GM19238 (cell line): ENCODE measurements around the gene RALY.

Experiments used
- DNase-seq: peaks from one replicate; pipeline ENCODE4 v3.0.0; 2011; ENCODE audit warnings: low spot score; ENCODE audit not compliant: insufficient read length

Gene RALY

DNA sequence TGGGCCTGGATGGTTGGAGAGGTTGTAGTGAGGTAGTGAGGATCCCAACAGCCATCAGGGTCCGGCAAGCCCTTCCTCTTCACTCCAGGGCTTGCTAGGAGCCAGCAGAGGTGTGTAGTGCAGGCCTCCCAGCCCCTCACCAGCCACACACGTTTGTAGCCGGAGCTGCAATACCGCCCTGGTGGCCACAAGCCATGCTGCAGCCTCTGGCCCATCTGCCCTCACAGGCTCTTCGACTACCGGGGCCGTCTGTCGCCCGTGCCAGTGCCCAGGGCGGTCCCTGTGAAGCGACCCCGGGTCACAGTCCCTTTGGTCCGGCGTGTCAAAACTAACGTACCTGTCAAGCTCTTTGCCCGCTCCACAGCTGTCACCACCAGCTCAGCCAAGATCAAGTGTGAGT is 81.9 kb downstream of the RALY start:
- no peak for DNase-seq

DNA sequence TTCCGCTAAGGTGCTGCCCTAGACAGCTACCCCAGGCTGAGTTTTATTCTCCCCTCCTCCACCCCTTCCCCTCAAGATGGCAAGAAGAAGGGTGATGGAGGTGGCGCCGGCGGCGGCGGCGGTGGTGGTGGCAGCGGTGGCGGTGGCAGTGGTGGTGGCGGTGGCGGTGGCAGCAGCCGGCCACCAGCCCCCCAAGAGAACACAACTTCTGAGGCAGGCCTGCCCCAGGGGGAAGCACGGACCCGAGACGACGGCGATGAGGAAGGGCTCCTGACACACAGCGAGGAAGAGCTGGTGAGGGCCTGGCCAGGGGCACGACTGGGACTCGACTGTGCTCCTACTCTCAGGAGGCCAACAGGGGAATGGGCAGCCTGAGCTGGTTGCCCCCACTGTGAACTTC is 83.2 kb downstream of the RALY start:
- DNase-seq: no peak

DNA sequence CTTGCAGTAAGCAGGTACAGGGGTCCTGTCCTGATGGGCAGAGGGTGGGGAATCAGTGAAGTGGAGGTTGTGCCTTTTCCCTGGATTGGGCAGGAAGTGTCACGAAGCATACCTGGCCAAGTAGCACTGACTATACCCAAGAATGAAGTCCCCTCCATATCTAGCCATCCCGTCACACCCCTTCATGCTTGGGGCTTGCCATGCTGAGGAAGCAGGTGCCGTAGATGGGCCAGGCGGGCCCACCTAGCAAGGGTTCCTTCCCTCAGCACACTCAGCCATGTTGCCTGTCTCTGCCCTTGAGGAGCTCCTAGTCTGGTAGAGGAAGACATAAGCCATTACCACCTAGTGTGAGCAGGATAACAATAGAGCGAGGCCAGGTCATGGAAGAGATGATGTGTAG is 84.8 kb downstream of the RALY start:
- DNase-seq: no peak

DNA sequence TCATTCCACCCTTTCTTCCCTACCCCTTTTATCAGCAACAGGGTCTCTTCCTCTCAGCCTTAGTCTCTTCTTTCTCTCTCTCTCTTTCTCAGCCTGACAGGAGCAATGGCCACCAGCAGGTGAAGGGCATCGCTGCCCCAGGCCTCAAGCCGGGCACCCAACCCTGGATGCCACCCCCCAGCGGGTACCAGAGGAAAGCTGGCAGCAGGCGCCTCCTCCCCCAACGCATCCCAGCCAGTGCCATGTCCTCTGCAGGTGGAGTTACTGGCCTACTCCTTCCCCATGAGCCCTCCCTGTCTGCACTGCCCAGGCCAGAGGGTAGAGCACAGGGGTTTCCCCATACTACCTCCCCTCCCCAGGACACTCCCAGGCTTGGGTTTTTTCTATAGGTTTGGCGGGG is 86.1 kb downstream of the RALY start:
- DNase-seq: no peak

DNA sequence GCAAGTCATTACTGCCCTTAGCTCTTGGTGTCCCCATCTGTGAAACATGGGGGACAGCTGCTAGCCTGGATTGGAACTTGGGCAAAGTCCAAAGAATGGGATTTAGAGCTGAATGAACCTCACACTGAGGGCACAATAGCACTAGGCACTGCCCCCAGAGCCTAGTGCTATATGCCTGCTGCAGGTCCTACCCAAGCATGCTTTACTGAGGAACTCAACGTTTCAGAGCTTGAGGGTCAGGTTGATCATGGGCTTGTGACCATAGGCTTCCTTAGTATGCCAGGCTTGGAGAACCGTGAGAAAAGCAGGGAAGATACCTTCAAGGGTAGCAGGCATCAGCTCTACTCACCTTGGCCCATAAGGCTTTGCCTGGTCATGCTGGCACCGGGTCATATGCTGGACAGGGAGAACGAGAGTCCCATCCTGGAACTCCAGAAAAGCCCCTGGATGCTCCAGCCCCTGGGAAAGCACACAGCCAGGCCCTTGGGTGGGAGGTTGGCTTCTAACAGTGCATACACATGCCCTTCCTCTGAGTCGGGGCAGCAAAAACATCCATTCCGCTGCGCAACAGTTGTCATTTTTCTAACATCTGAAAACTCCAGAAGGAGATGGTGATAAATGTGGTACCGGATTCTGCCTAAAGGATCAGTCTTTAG is 88.6 kb downstream of the RALY start:
- DNase-seq: no peak

DNA sequence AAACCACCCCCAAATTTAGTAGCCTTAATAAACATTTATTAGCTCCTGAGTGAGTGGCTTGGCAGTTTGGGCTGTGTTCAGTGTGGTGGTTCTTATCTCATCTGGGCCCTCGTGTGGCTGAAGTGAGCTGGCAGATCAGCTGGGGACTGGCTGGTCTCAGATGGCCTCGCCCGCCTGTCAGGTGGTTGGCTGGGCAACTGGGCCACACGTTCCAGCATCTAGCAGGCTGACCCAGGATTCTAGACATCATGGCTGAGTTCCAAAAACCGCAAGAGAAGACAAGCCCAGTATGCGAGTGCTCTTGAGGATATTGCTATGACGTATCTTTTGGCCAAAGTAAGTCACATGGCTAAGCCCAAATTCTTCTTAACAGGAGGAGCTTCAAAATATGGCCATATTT is 89.4 kb downstream of the RALY start:
- no peak for DNase-seq

DNA sequence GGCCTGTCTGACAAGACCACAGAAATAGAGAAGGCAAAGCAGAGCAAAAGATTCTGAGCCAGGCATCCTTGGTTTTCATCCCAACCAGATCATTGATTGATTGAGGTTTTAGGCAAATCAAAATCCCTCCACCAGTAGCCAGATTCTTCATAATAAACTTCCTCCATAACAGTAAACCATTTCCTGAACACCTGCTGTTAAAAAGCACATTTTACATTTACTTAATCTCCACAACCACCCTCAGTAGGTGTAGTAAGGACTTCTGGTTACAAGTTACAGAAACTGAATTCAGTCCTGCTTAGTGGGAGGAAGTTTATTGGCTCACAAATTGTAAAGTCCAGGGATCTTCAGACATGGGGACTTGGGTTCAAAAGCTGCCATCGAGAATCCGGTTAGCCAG is 90.1 kb downstream of the RALY start:
- DNase-seq: no peak

DNA sequence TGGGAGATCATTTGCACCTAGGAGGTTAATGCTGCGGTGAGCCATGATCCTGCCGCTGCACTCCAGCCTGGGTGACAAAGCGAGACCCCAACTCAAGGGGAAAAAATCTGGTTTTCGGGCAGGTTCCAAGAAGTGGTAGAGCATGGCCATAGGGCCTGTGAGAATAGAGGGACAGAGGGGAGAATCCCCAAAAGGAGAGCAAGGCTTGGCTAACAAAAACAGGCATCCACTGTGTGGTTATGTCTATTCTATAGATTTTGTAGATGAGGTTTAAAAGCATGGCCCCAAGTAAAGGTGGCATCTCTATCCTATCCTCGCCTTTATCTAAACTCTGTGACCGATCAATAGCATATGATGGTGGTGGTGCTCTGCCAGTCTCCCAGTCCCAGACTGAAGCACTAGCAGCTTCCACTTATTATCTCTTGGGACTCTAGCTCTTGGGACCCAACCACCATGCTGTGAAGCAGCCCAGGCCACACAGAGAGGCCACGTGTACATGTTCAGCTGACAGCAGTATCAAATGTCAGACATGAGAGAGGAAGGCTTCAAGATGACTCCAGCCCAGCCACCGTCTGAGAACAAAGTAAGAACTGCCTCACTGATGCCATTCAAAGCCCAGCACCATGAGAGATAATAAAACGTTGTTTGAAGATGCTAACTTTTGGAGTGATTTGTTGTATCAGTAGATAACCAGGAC is 90.7 kb downstream of the RALY start:
- DNase-seq: no peak

DNA sequence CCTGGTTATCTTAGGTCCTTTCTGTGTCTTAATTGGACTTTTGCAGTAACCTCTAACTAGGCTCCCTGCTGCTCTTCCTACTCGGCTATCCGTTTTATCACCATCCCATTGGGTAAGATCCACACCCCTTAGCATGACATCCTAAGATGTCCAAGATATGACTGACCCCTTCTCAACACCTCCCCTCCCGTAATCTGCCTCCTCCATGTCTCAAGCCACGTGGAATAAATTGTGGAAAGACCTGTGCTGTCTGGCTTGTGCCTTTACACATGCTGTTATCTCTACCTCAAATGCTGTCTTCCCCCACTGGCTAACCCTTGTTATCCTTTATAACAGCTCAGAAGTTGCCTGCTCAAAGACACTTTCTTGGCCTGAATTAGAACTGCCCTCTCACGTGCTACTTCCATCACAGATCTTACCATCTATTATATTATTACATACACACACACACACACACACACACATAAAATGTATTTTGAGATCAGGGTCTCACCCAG is 91.9 kb downstream of the RALY start:
- no peak for DNase-seq

DNA sequence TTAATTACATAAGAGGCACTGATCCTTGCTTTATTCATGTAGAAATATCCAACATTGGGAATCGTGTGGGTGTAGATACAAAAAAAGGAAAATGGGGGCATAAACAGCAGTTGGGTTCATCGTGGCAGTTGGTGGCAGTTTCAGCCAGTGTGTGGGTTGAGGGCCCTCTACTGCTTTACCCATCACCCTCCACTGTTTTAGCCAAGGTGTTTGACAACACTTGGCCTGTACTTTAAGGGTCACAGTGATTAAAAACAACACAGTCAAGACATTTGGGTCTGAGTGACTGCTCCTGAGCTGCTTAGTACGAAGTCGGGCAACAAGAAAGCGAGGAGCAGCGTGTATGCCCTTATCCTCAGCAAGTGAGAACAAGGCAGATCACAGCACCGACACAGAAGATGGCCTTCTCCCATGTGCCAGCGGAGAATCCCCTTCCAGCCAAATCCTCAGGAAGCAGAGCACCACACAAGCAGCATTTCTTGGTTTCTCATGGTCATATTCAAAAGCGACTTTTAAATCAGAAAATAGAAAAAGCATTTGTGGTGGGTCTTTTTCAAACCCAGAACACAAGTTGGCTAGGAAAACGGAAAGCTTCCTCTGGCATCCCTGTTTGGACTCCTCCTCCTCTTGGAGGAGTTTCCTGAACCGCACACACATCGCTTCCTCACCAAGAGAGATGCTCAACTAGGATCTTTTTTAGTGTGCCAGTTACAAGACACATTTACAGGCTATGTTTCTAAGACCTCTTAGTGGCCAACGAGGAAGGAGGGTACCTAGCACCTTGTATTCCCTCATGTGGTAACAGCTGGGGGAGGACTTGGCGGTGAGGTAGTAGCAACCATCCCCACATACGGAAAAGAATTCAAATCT is 94.8 kb downstream of the RALY start:
- DNase-seq: no peak

DNA sequence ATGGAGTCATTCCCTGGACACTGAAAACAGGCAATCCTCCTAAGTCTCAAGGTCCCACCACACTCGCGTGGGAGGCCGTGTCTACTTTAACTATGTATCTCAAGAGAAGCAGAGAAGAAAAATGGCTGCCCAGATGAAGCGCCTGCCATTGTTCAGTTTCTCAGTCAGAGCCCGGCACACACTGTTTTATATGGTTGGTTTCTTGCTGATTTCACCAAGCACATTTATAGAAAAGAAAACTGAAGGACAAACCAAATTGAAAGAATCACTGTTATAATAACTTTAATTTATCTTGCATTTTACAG is 95.4 kb downstream of the RALY start:
- DNase-seq: no peak

DNA sequence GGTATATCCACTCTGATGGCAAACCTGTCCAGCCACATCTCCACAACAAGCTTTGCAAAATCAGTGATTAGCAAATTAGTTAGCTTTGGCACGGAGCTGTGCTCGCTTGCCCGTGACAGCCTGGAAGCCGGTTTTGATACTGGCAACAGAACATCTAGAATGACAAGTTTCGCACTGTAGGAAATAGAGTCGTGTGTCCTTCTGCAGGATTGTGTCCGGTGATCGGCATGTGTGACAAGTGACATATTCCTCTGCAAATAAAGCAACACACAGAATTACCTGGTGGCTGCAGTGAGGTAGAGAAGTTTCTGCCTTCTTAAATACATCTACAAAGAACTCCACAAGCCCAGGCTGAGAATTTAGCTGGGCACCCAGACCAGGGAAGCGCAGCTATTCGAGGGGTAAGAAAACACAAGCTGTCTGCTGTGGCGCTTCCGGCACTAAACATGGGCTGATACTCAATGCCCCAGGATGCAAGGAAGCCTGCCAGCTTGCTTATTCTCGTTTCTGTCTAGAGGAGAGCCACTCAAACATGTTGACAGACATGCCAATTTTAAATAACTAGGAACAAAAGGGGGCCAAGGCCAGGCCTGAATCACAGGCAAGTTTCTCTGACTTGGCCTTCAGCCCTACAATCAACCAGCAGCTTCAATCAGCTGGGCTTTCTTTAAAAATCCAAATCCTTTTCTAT is 96.1 kb downstream of the RALY start:
- no peak for DNase-seq

DNA sequence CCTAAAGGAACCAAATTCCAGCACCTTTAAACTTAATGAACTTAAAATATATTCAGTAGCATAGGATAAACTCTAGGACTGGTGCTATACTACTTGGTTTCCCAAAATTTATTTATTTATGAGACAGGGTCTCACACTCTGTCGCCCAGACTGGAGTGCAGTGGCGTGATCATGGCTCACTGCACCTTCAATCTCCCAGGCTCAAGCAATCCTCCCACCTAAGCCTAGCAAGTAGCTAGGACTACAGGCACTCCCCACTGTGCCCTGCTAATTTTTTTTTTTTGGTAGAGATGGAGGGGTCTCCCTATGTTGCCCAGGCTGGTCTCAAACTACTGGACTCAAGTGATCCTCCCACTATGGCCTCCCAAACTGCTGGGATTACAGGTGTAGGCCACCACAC is 96.9 kb downstream of the RALY start:
- no peak for DNase-seq

DNA sequence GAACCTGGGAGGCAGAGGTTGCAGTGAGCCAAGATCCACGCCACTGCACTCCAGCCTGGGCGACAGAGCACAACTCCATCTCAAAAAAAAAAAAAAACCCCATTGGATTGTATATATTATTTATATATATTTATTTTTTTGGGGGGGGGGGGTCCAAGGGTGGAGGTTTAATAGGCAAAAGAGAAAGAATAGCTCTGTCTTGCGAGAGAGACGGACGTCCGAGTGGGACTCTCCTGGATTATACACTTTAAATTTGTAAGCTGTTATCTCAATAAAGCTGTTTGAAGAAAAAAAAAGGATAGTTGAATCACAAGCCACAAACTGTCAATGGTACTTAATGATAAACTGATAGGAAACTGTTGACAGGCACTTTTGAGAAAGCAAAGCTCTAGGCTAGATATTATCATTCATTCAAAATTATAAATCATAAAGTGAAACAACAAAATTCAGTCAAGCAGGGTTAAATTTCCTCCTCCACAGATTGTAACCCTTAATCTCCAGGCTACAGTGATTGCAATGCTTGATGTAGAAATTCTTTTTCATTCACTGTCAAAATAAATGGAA is 98.0 kb downstream of the RALY start:
- no peak for DNase-seq

DNA sequence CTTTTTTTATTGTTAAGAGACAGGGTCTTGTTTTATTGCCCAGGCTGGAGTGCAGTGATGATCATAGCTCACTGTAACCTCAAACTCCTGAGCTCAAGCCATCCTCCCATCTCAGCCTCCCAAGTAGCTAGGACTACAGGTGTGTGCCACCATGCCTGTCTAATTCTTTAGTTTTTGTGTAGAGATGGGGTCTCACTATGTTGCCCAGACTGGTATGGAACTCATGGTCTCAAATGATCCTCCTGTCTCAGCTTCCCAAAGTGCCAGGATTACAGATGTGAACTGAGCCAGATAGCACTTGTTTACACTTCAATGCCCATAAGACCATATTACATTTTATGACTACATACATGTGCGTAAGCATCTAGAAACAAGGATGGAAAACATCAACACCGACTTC is 100.2 kb downstream of the RALY start:
- no peak for DNase-seq

DNA sequence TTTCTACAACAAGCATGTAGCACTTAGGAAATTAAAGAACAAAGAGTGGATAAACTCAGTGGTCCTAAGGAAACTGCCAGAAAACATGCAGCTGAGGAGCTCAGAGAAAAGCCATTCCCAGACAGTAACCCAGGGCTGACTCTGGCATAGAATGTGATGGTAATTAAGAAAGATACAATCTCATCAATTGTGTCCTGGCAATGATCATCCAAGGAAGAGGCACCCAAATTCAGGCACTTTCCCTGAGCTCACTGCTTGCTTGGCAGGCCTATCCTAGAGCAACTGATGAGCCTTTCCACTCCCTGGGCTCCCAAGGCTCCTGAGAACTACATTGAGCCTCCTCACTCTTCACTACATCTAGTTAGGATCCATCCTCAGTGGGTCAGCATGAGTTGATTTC is 102.1 kb downstream of the RALY start:
- no peak for DNase-seq

DNA sequence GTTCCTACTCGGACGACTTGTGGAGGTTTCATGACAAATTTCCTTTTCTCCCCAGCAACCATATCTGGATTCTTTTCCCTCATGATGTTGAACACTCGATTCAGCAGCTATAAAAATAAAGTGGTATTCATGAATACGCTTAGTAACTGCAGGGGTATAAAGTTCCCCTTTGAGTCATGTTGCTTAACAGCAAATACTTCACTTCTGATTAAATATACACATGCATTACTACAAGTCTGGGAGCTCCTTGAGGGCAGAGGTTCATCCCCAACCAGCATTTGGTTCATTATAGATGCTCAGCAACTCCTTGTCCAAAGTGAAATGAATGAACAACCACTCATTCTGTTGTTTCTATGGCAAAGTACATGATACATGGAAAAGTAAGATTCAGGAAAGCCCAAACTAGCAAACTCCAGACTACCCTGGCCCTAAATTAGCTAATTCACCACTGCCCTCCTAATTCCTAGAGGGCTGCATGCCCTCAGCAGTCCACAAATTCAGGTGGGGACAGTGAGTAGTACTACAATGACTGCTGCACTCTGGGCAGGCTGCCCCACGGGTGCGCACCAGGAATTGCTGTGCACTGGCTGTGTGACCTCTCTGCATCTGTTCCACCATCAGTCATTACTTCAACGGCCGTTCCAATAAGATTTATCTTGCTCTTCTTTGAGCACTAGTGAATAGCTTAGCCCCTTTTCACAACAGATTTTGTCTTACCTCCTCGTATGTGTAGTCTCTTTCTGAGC is 103.2 kb downstream of the RALY start:
- no peak for DNase-seq

DNA sequence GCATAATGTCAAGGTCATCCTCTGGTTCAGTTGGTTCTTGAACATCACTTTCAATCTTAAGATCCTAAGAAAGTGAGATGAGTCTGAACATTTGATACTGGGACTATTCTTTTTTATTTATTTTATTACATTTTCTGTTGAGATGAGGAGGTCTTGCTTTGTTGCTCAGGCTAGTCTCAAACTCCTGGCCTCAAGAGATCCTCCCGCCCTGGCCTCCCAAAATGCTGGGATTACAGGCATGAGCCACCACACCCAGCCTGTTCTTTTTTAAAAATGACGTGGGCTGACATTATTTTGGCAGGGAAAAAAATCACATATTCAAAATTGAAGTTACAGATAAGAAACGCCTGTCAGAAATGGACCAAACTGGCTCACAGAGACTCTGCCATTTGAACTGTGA is 104.9 kb downstream of the RALY start:
- no peak for DNase-seq

DNA sequence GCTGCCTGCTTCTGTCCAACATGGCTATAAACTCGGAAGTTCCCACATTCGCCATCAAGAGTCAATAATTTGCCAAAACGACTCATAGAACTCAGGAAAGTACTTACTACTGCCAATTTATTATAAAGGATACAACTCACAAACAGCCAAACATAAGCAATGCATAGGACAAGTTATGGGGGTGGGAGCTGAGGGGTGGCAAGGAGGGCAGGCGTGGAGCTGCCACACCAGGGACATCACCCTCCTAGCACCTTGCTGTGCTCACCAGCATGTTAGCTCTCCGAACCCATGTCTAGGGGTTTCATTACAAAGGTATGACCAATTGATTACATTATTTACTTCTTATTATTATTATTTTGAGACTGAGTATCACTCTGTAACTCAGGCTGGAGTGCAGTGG is 106.0 kb downstream of the RALY start:
- no peak for DNase-seq

DNA sequence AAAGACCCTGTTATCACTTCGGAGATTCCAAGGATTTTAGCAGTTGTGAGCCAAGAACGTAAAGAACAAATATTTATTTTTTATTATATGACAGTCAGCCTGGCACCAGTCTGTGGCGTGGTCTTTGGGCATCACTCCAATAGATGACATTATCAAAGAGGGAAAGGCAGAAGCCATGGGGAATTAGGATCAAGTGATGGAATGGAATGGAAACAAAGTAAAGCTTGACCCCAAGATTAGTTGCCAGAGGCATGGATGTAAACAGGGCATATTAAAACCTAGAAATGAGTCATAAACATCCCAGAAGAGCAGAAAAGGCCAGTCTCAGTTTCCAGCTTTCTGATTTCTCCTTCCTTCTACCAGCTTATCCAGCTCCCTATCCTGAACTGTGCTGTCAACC is 106.9 kb downstream of the RALY start:
- DNase-seq: no peak

DNA sequence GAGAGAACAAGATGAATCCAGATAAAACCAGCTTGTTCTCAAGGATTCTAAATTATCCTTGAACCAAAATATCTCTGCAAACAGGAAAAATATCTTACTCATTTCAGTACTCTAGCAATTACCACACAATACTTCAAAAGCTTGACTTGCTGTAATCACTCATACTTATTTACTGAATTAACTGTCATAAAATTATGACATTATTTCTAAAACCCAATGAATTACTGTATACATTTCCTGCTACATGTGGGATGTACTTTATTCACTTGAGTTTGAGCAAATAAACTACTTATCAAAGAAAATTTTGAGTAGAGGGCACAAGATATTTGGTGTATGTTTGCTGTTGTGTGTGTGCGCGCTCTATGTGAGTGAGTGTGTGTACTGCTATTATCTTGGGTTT is 108.6 kb downstream of the RALY start:
- no peak for DNase-seq
